Measurements from ENCODE around the gene NRTN.
"Not testable (repeated sequence)": the region's sequence is repeated elsewhere in the genome, so short reads cannot be mapped to it uniquely, and the experiment has no call there.

DNA sequence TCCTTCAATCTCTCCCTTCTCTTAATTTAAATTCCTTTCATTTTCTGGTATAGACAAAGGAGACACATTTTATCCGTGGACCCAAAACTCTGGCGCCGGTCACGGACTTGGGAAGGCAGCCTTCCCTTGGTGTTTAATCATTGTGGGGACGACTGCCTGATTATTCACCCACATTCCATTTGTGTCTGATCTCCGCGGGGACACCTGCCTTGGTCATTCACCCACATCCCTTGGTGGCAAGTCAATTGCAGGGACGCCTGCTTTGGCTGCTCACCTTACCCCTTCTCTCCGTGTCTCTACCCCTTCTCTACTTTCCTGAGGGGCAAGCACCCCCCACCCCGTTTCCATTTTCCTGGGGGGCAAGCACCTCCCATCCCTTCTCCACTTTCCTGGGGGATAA, 43.0 kb downstream of the NRTN start:
- not testable (repeated sequence) for TF ChIP-seq CTCF (conservative IDR thresholded peaks at IDR 0.05); EZH2 (IDR thresholded peaks at IDR 0.05; ENCODE audit: low read depth)
